A673 (cell line): Measurements from ENCODE around the gene KCNG2. TPM values are rescaled to one million over a fixed set of nuclear protein-coding genes. Genes with fewer than 3 reads are reported as not detected.

ENCODE experiments used
- BruUV-seq: library from RNA; stranded (reverse); fragments of 400-500 nt; replicated peaks from 2 replicates; lab custom pipeline; 2021; lab: Mats Ljungman, UMichigan
- CTCF ChIA-PET: fragments of 300-600 bp; sonication (Branson Sonifier 250); formaldehyde crosslinking; loops from one replicate; lab custom pipeline; 2022; ENCODE audit warnings: antibody characterized with exemption; lab: Charles Lee
- POLR2A ChIA-PET: fragments of 300-600 bp; sonication (Branson Sonifier 250); formaldehyde crosslinking; loops from one replicate; lab custom pipeline; 2022; ENCODE audit warnings: antibody characterized with exemption; ENCODE audit not compliant: low non-redundant PET; lab: Charles Lee
- DNase-seq: peaks from one replicate; pipeline ENCODE4 v3.0.0-alpha.2; 2015; ENCODE audit warnings: low spot score
- H3K27ac ChIP-seq: fragments of 200-600 bp; sonication (generic); 2 replicates; pipeline ENCODE4 v1.5.1; 2016; ENCODE audit warnings: mixed run types, low read depth, mild to moderate bottlenecking, mixed read lengths, antibody characterized with exemption, low read length; ENCODE audit not compliant: poor library complexity, severe bottlenecking
- H3K27me3 ChIP-seq: fragments of 200-600 bp; sonication (generic); replicated peaks from 2 replicates; pipeline ENCODE4 v1.6.1; 2017; ENCODE audit warnings: mixed run types, low read depth, mild to moderate bottlenecking, mixed read lengths, antibody characterized with exemption, low read length; ENCODE audit not compliant: insufficient read depth, poor library complexity
- H3K36me3 ChIP-seq: fragments of 200-600 bp; sonication (generic); 2 replicates; pipeline ENCODE4 v1.6.1; 2016; ENCODE audit warnings: mixed run types, mild to moderate bottlenecking, mixed read lengths, antibody characterized with exemption, low read length; ENCODE audit not compliant: insufficient read depth, poor library complexity, severe bottlenecking
- H3K4me1 ChIP-seq: fragments of 200-600 bp; sonication (generic); 2 replicates; pipeline ENCODE4 v1.6.1; 2017; ENCODE audit warnings: mixed run types, mild to moderate bottlenecking, mixed read lengths, antibody characterized with exemption, low read length; ENCODE audit not compliant: insufficient read depth, poor library complexity, severe bottlenecking
- H3K4me3 ChIP-seq: fragments of 200-600 bp; sonication (generic); 2 replicates; pipeline ENCODE4 v1.5.1; 2016; ENCODE audit warnings: low read depth, mixed run types, mild to moderate bottlenecking, mixed read lengths, low read length; ENCODE audit not compliant: poor library complexity, severe bottlenecking
- H3K9me3 ChIP-seq: fragments of 200-600 bp; sonication (generic); 2 replicates; pipeline ENCODE4 v1.6.1; 2016; ENCODE audit warnings: mixed run types, low read depth, mild to moderate bottlenecking, mixed read lengths, antibody characterized with exemption, low read length; ENCODE audit not compliant: poor library complexity, severe bottlenecking
- CTCF ChIP-seq: fragments of 300-800, 200-600 bp; sonication (generic); conservative IDR thresholded peaks from 2 replicates; pipeline ENCODE4 v1.5.1; 2017; ENCODE audit warnings: low read depth, mild to moderate bottlenecking, antibody characterized with exemption, low read length, moderate library complexity, mixed read lengths
- EZH2 ChIP-seq: fragments of 200-600 bp; sonication (generic); IDR thresholded peaks from 2 replicates; pipeline ENCODE4 v1.6.1; 2017; ENCODE audit warnings: borderline replicate concordance, low read depth, mild to moderate bottlenecking, mixed read lengths, antibody characterized with exemption, low read length; ENCODE audit not compliant: poor library complexity, severe bottlenecking
- intact Hi-C: fragments of 100-400 bp; cut with micrococcal nuclease; formaldehyde crosslinking; loops from one replicate; pipeline ENCODE4 v1.10.0; 2022; ENCODE audit not compliant: unreplicated experiment
- total RNA-seq: library from RNA; stranded (reverse); gene quantifications from 2 replicates; pipeline ENCODE4 v1.2.3, GENCODE V29; 2021

KCNG2 gene
- total RNA-seq, 1 experiment from 2014 or later: not detected

- TF ChIP-seq EZH2: no peak
- no peak for TF ChIP-seq CTCF
- DNase-seq: no peak
- H3K27me3 ChIP-seq: peaks cover 56% of the 10 kb centered on the region
- no peak overlapping the region for H3K4me3 ChIP-seq
- no TSS peak for BruUV-seq
- no peaks in the 10 kb centered on the region for H3K9me3 ChIP-seq
- intact Hi-C loops: loop anchor here (10.0 kb wide), 2 partner anchors 159 to 359 kb away; partner anchors contain the start of gene SLC66A2
- H3K36me3 ChIP-seq: no peaks in the 10 kb centered on the region
- H3K4me1 ChIP-seq: no peaks in the 10 kb centered on the region
- H3K27ac ChIP-seq: no peak overlapping the region
- POLR2A ChIA-PET: no interaction called here
- CTCF ChIA-PET: no interaction called here
Measured at GRCh38 chr18:79795446-79795845, 2.3 kb upstream of the KCNG2 start.

GRCh38 chr18:79796016-79796415 is 1.7 kb upstream of the KCNG2 start:
- ChIA-PET CTCF (no interaction called here), POLR2A (no interaction called here)
- no peak for TF ChIP-seq EZH2
- intact Hi-C loops: loop anchor here (10.0 kb wide), 2 partner anchors 159 to 359 kb away; partner anchors contain the start of gene SLC66A2
- DNase-seq: no peak
- Histone ChIP-seq H3K4me3 (no peak overlapping the region), H3K36me3 (no peaks in the 10 kb centered on the region), H3K27ac (no peak overlapping the region), H3K27me3 (peaks cover 52% of the 10 kb centered on the region), H3K4me1 (no peaks in the 10 kb centered on the region), H3K9me3 (no peaks in the 10 kb centered on the region)
- no TSS peak for BruUV-seq

GRCh38 chr18:79796531-79797405 is 970 bp upstream of the KCNG2 start:
- no peak overlapping the region for H3K27ac ChIP-seq
- H3K27me3 ChIP-seq: peaks cover 48% of the 10 kb centered on the region
- DNase-seq: peak; percentile 21
- intact Hi-C loops: loop anchor here (10.0 kb wide), 2 partner anchors 158 to 358 kb away; partner anchors contain the start of gene SLC66A2
- ChIA-PET POLR2A (no interaction called here), CTCF (no interaction called here)
- BruUV-seq: no TSS peak
- TF ChIP-seq EZH2 (no peak), CTCF (no peak)
- no peaks in the 10 kb centered on the region for H3K9me3 ChIP-seq
- H3K36me3 ChIP-seq: no peaks in the 10 kb centered on the region
- H3K4me3 ChIP-seq: peak overlapping the region; percentile 27
- no peaks in the 10 kb centered on the region for H3K4me1 ChIP-seq
